NCI-H2107 treated with DMSO at 0.1 percent for 48 hours (cell line): ENCODE measurements around the gene KRTAP5-4.

Source experiments
- DNase-seq: peaks from one replicate; lab custom pipeline; 2025; ENCODE audit not compliant: unreplicated experiment; lab: John Stamatoyannopoulos, UW

Gene KRTAP5-4

DNA sequence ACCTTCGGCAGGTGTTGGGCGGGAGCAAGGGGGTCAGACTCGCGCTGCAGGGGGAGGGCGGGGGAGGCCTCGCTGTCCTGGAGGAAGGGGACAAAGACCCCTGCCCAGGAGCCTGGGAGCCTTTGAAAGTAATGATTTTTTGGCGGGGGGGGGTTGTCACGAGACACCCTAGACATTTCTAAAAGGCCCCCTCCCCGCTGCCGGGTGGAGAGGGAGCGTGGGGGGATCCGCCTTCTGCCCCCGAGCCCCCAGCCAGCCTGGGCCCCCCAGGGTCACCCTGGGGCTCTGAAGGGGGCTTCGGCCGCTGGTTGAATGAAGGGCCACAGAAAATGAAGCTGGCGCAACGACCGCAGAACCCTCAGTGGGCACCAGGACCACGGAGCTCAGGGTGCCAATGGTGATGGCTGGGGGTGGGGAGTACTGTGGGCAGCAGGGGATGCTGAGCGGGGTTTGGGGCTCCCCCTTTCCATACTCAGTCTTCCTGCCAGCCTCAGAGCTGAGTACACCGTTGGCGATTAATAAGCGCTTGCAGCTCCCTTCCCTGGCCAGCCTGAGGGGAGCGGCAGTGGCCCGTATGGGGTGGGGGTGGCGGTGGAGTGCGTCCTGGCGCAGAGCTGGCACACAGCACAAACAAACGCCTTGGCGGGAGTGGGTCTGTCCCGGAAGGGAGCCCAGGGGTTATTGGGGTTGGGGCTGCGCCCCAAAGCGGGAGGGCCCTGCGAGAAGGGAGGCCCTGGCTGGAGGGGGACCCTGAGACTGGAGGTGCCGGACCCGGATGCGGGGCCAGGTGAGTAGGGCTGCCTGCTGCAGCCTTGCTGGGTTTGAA lies 48.6 kb downstream of the KRTAP5-4 start:
- DNase-seq = no peak

DNA sequence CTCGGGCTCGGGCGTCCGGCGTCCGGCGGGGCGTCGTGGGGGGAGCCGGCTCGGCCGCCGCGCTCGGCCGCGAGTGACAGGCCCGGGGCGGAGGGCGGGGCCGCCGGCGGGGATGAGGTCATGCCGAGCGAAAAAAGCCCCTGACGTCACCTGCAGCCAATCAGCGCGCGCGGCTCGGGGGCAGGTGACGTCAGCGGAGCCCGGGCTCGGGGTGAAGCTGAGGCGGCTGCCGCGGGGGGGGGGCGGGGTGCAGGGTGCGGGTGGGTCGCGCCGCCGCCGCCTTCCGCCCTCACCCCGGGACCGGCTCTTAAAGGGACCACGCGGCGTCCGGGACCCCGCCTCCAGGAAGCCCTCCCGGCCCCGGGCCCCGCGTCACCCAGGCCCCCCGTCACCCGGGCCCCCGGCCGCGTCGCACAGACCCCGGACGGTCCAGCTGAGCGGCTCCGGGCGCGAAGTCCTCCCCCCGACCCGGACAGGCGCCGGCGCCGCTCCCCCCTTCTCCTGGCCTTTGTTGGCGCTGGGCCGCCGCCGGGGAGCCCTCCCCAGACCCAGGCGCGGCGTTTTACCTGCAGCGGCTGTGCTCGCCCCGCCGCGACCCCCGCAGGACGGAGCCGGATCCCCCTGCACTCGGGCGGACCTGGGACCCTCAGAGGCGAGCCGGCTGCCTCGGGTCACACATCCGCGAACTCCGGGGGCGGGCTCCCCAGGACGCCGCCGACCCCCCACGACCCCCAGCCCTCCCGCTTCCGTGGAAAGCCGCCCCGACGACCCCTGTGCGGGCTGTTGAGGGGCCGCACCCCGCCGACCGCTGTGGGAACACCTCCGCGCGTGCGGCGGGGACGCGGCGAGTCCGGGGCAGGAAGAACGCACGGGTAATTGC lies 49.5 kb downstream of the KRTAP5-4 start, which contains the start of gene DUSP8:
Gene DUSP8 (minus strand): TSS at position 75 of the 880 bp plus-strand sequence. CDS start 6,445 bp downstream, outside the sequence.
- peak; percentile 37 for DNase-seq

DNA sequence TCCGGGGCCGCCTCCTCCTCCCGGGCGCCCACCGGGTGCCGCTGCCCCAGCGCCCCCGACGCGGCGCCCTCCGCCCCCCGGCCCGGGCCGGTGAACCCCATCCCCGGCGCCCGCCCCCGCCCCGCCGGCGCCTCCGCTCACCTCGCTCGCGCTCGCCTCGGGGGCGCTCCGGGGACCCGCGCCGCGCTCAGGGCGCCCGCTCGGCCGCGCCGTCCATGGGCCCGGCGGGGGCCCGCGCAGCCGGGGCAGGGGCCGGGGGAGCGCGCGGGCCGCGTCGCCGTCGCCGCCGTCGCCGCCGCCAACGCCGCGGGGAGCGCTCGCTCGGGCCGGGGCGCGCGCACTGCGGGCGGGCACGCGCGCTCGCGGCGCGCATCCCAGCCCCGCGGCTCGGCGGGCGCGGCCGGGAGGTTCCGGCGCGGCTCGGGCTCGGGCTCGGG lies 50.2 kb downstream of the KRTAP5-4 start:
- no peak for DNase-seq
